Endodermal cell (in vitro differentiated cells): ENCODE results near the gene FAM193B. TPM values are rescaled to one million over a fixed set of nuclear protein-coding genes. Genes with fewer than 3 reads are reported as not detected.
"Not testable (repeated sequence)": the region's sequence is repeated elsewhere in the genome, so short reads cannot be mapped to it uniquely, and the experiment has no call there.

Experiments used
- DNase-seq: peaks from one replicate; pipeline ENCODE4 v3.0.0-alpha.2; 2017
- H3K27ac ChIP-seq: 2 replicates; pipeline ENCODE4 v1.5.1; 2013; ENCODE audit warnings: mild to moderate bottlenecking, low read depth, low read length, moderate library complexity
- H3K27me3 ChIP-seq: 2 replicates; pipeline ENCODE4 v1.6.1; 2013; ENCODE audit warnings: mild to moderate bottlenecking, low read length, moderate library complexity; ENCODE audit not compliant: insufficient read depth, control insufficient read depth, poor library complexity, severe bottlenecking
- H3K36me3 ChIP-seq: 2 replicates; pipeline ENCODE4 v1.7.0; 2013; ENCODE audit warnings: mild to moderate bottlenecking, low read length, moderate library complexity; ENCODE audit not compliant: control insufficient read depth, insufficient read depth
- H3K4me1 ChIP-seq: one replicate; pipeline ENCODE4 v1.7.0; 2013; ENCODE audit warnings: low read length; ENCODE audit not compliant: control insufficient read depth, insufficient read depth
- H3K4me3 ChIP-seq: 2 replicates; pipeline ENCODE4 v1.5.1; 2013; ENCODE audit warnings: mild to moderate bottlenecking, low read length, moderate library complexity
- H3K9ac ChIP-seq: 2 replicates; pipeline ENCODE4 v1.6.1; 2013; ENCODE audit warnings: mild to moderate bottlenecking, low read length, moderate library complexity; ENCODE audit not compliant: poor library complexity, severe bottlenecking; ENCODE audit errors: extremely low read depth
- H3K9me3 ChIP-seq: 2 replicates; pipeline ENCODE4 v1.6.1; 2013; ENCODE audit warnings: mild to moderate bottlenecking, low read length, moderate library complexity; ENCODE audit not compliant: control insufficient read depth
- H3K27ac Mint-ChIP-seq: 2 replicates; pipeline ENCODE4 v1.8.0; 2020; ENCODE audit warnings: mixed read lengths
- H3K27me3 Mint-ChIP-seq: 2 replicates; pipeline ENCODE4 v1.8.0; 2021; ENCODE audit warnings: mild to moderate bottlenecking, mixed read lengths; ENCODE audit not compliant: insufficient read depth
- H3K36me3 Mint-ChIP-seq: 2 replicates; pipeline ENCODE4 v1.8.0; 2020; ENCODE audit warnings: low read depth, mixed read lengths
- H3K4me1 Mint-ChIP-seq: 2 replicates; pipeline ENCODE4 v1.8.0; 2020; ENCODE audit warnings: mixed read lengths
- H3K4me3 Mint-ChIP-seq: 2 replicates; pipeline ENCODE4 v1.8.0; 2020; ENCODE audit warnings: mild to moderate bottlenecking, moderate library complexity, mixed read lengths
- H3K9me3 Mint-ChIP-seq: 2 replicates; pipeline ENCODE4 v1.8.0; 2020; ENCODE audit warnings: mild to moderate bottlenecking, mixed read lengths
- CTCF ChIP-seq: fragments of 200-600 bp; sonication (generic); conservative IDR thresholded peaks from 2 replicates; pipeline ENCODE4 v1.5.0; 2021; ENCODE audit warnings: antibody characterized with exemption, mild to moderate bottlenecking
- WGBS, 2 experiments: methylation state at CpG; one replicate each; pipeline versions ENCODE4 v1.1.5 to v1.1.7; 2013; ENCODE audit warnings: missing lambda C conversion rate in 2 of 2, mixed read lengths in 1 of 2; ENCODE audit not compliant: insufficient coverage in 1 of 2, insufficient read length in 1 of 2; 5-methylcytosine and 5-hydroxymethylcytosine counted together
- total RNA-seq, 2 donors: library from RNA; stranded (reverse); fragmentation: NEBNext Ultra II Directional in 1 of 2; extraction: Animal tissue kit (Norgen Biotek cat#: 25700) in 1 of 2; gene quantifications; 2 replicates in 1 of 2; 3 replicates in 1 of 2; pipeline ENCODE4 v1.2.1, GENCODE V29; 2021

Gene FAM193B
- total RNA-seq, 2 donors from 2014 or later = 112 to 115 TPM

- H3K36me3 ChIP-seq = peaks cover 86% of the 10 kb centered on the region
- no peaks in the 10 kb centered on the region for H3K9me3 ChIP-seq
- no peak overlapping the region for H3K4me3 Mint-ChIP-seq
- no peak overlapping the region for H3K9ac ChIP-seq
- H3K9me3 Mint-ChIP-seq = no peaks in the 10 kb centered on the region
- no peaks in the 10 kb centered on the region for H3K27me3 Mint-ChIP-seq
- no peaks in the 10 kb centered on the region for H3K27me3 ChIP-seq
- H3K27ac Mint-ChIP-seq = no peak overlapping the region
- H3K4me3 ChIP-seq = no peak overlapping the region
- no peak overlapping the region for H3K27ac ChIP-seq
- WGBS, 2 experiments = 96 to 100% methylated on average over 5 to 8 of the region's 8 CpGs
- H3K4me1 Mint-ChIP-seq = peaks cover 4% of the 10 kb centered on the region
- TF ChIP-seq CTCF = no peak
- DNase-seq = no peak
- H3K4me1 ChIP-seq = no peaks in the 10 kb centered on the region
- H3K36me3 Mint-ChIP-seq = peaks cover 73% of the 10 kb centered on the region
Measured at GRCh38 chr5:177487144-177487543, 67.2 kb downstream of the FAM193B start.

DNA sequence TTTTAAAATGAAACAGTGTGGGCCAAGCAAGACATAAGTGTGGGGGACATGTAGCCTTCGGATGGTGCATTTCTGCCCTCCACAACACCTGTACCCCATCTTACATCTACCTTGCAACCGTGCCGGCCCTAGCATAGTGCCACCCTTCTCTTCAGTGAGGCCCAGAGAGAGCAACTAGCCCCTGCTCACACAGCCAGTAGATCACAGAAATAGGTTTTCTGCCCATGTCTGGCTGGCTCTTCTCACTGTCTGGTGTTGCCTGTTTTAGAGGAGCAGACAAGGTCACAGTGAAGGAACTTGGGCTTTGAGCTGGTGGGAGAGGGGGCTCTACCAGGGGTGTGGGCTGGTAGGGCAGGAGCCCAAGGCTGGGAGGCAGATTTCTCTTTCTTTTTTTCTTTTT is 68.1 kb downstream of the FAM193B start:
- H3K27me3 Mint-ChIP-seq = no peaks in the 10 kb centered on the region
- Histone ChIP-seq H3K4me1 (no peaks in the 10 kb centered on the region), H3K4me3 (no peak overlapping the region), H3K27me3 (no peaks in the 10 kb centered on the region), H3K27ac (no peak overlapping the region), H3K36me3 (peaks cover 92% of the 10 kb centered on the region), H3K9me3 (no peaks in the 10 kb centered on the region), H3K9ac (no peak overlapping the region)
- peaks cover 2% of the 10 kb centered on the region for H3K4me1 Mint-ChIP-seq
- no peak for DNase-seq
- TF ChIP-seq CTCF = no peak
- WGBS, 2 experiments = 94 to 100% methylated on average over 1 to 3 of the region's 3 CpGs
- no peak overlapping the region for H3K4me3 Mint-ChIP-seq
- peaks cover 77% of the 10 kb centered on the region for H3K36me3 Mint-ChIP-seq
- no peaks in the 10 kb centered on the region for H3K9me3 Mint-ChIP-seq
- no peak overlapping the region for H3K27ac Mint-ChIP-seq

DNA sequence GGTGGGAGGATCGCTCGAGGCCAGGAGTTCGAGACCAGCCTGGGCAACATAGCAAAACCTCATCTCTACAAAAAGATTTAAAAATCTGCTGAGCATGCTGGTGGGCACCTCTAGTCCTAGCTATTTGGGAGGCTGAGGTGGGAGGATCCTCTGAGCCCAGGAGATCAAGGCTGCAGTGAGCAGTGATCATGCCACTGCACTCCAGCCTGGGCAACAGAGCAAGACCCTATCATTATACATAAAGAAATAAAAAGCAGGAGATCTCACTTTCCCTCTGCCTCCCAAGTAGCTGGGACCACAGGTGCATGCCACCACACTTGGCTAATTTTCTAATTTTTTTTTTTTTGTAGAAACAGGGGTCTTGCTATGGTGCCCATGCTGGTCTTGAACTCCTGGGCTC is 68.6 kb downstream of the FAM193B start:
- not testable (repeated sequence) for H3K4me3 Mint-ChIP-seq, H3K4me3 ChIP-seq, H3K27ac Mint-ChIP-seq, H3K9me3 ChIP-seq, H3K27ac ChIP-seq, H3K27me3 Mint-ChIP-seq, H3K27me3 ChIP-seq, H3K9me3 Mint-ChIP-seq, DNase-seq, H3K9ac ChIP-seq, H3K4me1 ChIP-seq, H3K4me1 Mint-ChIP-seq
- 94 to 100% methylated on average over 3 of the region's 3 CpGs for WGBS, 2 experiments
- peaks cover 87% of the 10 kb centered on the region for H3K36me3 ChIP-seq
- H3K36me3 Mint-ChIP-seq = peaks cover 74% of the 10 kb centered on the region

GRCh38 chr5:177484902-177485549 is 69.3 kb downstream of the FAM193B start:
- H3K36me3 Mint-ChIP-seq = peaks cover 70% of the 10 kb centered on the region
- no peaks in the 10 kb centered on the region for H3K9me3 Mint-ChIP-seq

More at GRCh38 chr5:177484902-177485549, 69.3 kb downstream of the FAM193B start:
- no peaks in the 10 kb centered on the region for H3K27me3 Mint-ChIP-seq
- Histone ChIP-seq H3K27ac (peak overlapping the region; percentile 60), H3K9me3 (no peaks in the 10 kb centered on the region), H3K36me3 (peaks cover 80% of the 10 kb centered on the region), H3K4me3 (no peak overlapping the region), H3K9ac (no peak overlapping the region), H3K27me3 (no peaks in the 10 kb centered on the region), H3K4me1 (no peaks in the 10 kb centered on the region)
- H3K4me3 Mint-ChIP-seq = no peak overlapping the region
- peak; percentile 68 for DNase-seq
- WGBS, 2 experiments = 82 to 83% methylated on average over 11 to 13 of the region's 13 CpGs
- no peaks in the 10 kb centered on the region for H3K4me1 Mint-ChIP-seq
- TF ChIP-seq CTCF = no peak
- H3K27ac Mint-ChIP-seq = peak overlapping the region; percentile 15
